Measurements from ENCODE around the gene NFIL3.
"Not testable (repeated sequence)": the region's sequence is repeated elsewhere in the genome, so short reads cannot be mapped to it uniquely, and the experiment has no call there.

The NFIL3 gene

DNA sequence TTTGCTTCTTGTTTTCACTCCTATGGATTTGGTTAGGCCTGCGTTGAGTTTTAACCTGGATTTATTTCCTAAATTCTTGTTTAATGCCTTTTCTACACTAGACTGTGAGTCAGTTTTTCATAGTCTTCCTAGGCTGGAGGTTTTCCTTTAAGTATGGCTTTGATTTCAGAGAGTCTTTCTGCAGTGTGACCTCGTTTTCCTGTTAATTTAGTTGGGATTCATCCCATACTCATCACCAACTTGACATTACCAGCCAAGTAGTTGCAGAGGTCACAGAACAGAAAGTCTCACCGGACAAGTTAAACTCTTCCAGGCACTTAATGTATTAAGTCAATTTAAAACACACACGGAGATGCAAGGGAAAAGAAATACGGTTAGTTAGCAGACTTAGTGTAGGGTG lies 32.2 kb downstream of the NFIL3 start:
- ChIA-PET CTCF (no interaction called here), POLR2A (no interaction called here)
- DNase-seq (ENCODE audit: extremely low spot score): no peak
- no peak for TF ChIP-seq CTCF (IDR thresholded peaks at IDR 0.05; ENCODE audit: control extremely low read depth, extremely low read depth, low read depth, missing control alignments)

GRCh38 chr9:91389686-91390085 lies 33.9 kb downstream of the NFIL3 start:
- CTCF ChIA-PET: interaction anchor here (0.6 kb wide), 1 partner anchor 300 kb away, joined by 3 read pairs; no protein-coding TSS in a partner anchor
- POLR2A ChIA-PET: not testable (repeated sequence)

DNA sequence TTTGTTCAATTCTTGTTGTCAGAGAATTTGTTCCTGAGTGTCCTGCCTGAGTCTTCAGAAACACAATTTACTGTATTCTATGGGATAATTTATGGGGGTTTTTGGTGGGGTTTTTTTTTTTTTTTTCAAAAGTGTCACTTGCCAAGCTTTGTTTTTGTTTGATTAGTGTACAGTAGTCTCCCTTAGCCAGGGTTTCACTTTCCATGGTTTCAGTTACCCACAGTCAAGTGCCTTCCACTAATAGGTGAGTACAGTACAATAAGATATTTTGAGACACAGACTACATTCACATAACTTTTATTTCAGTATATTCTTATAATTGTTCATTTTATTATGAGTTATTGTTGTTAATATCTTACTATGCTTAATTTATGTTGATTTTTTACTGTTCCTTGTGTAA lies 36.9 kb downstream of the NFIL3 start:
- no peak for TF ChIP-seq CTCF (IDR thresholded peaks at IDR 0.05; ENCODE audit: control extremely low read depth, extremely low read depth, low read depth, missing control alignments)
- CTCF ChIA-PET: interaction anchor here (1.4 to 2.0 kb wide), 2 partner anchors 19 to 43 kb away, joined by 3 to 5 read pairs; no protein-coding TSS in a partner anchor
- no peak for DNase-seq (ENCODE audit: extremely low spot score)
- POLR2A ChIA-PET: no interaction called here

More at GRCh38 chr9:91389686-91390085, 33.9 kb downstream of the NFIL3 start:
- DNase-seq (ENCODE audit: extremely low spot score): not testable (repeated sequence)

GRCh38 chr9:91384954-91385353 lies 38.7 kb downstream of the NFIL3 start:
- DNase-seq (ENCODE audit: extremely low spot score): no peak
- no peak for TF ChIP-seq CTCF (IDR thresholded peaks at IDR 0.05; ENCODE audit: control extremely low read depth, extremely low read depth, low read depth, missing control alignments)
- POLR2A ChIA-PET: no interaction called here
- CTCF ChIA-PET: no interaction called here

GRCh38 chr9:91383577-91383976 lies 40.1 kb downstream of the NFIL3 start:
- no peak for TF ChIP-seq CTCF (IDR thresholded peaks at IDR 0.05; ENCODE audit: control extremely low read depth, extremely low read depth, low read depth, missing control alignments)
- no peak for DNase-seq (ENCODE audit: extremely low spot score)
- CTCF ChIA-PET: no interaction called here
- POLR2A ChIA-PET: no interaction called here

GRCh38 chr9:91382298-91382697 lies 41.3 kb downstream of the NFIL3 start:
- ChIA-PET POLR2A (no interaction called here), CTCF (no interaction called here)
- no peak for TF ChIP-seq CTCF (IDR thresholded peaks at IDR 0.05; ENCODE audit: control extremely low read depth, extremely low read depth, low read depth, missing control alignments)
- no peak for DNase-seq (ENCODE audit: extremely low spot score)

GRCh38 chr9:91379426-91379825 lies 44.2 kb downstream of the NFIL3 start:
- ChIA-PET POLR2A (no interaction called here), CTCF (no interaction called here)
- TF ChIP-seq CTCF (IDR thresholded peaks at IDR 0.05; ENCODE audit: control extremely low read depth, extremely low read depth, low read depth, missing control alignments): no peak
- no peak for DNase-seq (ENCODE audit: extremely low spot score)
